BJ (cell line): ENCODE measurements around the gene LRRC2. TPM values are rescaled to one million over a fixed set of nuclear protein-coding genes. Genes with fewer than 3 reads are reported as not detected.

Experiments
- CTCF ChIA-PET: fragments of 350-600 bp; formaldehyde crosslinking; extraction: SDS; loops from one replicate; lab custom pipeline; 2021; ENCODE audit warnings: antibody characterized with exemption, inconsistent platforms; lab: Yijun Ruan, JAX
- POLR2A ChIA-PET: fragments of 300-600 bp; sonication (Branson Sonifier 250); formaldehyde crosslinking; extraction: SDS; loops from one replicate; lab custom pipeline; 2021; ENCODE audit warnings: antibody characterized with exemption; lab: Charles Lee
- DNase-seq: peaks from one replicate; pipeline ENCODE4 v3.0.0-alpha.2; 2011; ENCODE audit warnings: low read depth
- H3K27me3 ChIP-seq: 2 replicates; pipeline ENCODE4 v1.6.0; 2011; ENCODE audit warnings: low read length; ENCODE audit not compliant: control insufficient read depth, insufficient read depth
- H3K36me3 ChIP-seq: 2 replicates; pipeline ENCODE4 v1.5.1; 2011; ENCODE audit warnings: low read length; ENCODE audit not compliant: control insufficient read depth, insufficient read depth
- H3K4me3 ChIP-seq: 2 replicates; pipeline ENCODE4 v1.5.1; 2011; ENCODE audit warnings: low read depth, mild to moderate bottlenecking, control low read depth, low read length
- polyA plus RNA-seq: library from polyadenylated mRNA; depleted of rRNA; stranded (reverse); fragments of >200 nt; gene quantifications from 2 replicates; pipeline ENCODE4 v1.2.3, GENCODE V29; 2011
- TF ChIP-seq, protein P1 (sequence below): IDR thresholded peaks from 2 replicates; pipeline ENCODE4 v1.5.1; 2011; ENCODE audit warnings: low read depth, mild to moderate bottlenecking, control low read depth, inconsistent platforms, low read length, moderate library complexity; ENCODE audit not compliant: insufficient read depth

LRRC2 gene
- polyA plus RNA-seq, 1 experiment: 0.55 TPM

GRCh38 chr3:46576386-46576785, 10.3 kb upstream of the LRRC2 start:
- ChIA-PET CTCF (interaction anchor here (0.7 kb wide), 1 partner anchor 52 kb away, joined by 3 read pairs; no protein-coding TSS in a partner anchor), POLR2A (no interaction called here)
- H3K4me3 ChIP-seq: no peak overlapping the region
- H3K36me3 ChIP-seq: no peaks in the 10 kb centered on the region
- no peak for DNase-seq
- H3K27me3 ChIP-seq: peaks cover 5% of the 10 kb centered on the region
- TF ChIP-seq, protein P1, sequence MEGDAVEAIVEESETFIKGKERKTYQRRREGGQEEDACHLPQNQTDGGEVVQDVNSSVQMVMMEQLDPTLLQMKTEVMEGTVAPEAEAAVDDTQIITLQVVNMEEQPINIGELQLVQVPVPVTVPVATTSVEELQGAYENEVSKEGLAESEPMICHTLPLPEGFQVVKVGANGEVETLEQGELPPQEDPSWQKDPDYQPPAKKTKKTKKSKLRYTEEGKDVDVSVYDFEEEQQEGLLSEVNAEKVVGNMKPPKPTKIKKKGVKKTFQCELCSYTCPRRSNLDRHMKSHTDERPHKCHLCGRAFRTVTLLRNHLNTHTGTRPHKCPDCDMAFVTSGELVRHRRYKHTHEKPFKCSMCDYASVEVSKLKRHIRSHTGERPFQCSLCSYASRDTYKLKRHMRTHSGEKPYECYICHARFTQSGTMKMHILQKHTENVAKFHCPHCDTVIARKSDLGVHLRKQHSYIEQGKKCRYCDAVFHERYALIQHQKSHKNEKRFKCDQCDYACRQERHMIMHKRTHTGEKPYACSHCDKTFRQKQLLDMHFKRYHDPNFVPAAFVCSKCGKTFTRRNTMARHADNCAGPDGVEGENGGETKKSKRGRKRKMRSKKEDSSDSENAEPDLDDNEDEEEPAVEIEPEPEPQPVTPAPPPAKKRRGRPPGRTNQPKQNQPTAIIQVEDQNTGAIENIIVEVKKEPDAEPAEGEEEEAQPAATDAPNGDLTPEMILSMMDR: no peak

GRCh38 chr3:46575577-46576222, 9.6 kb upstream of the LRRC2 start:
- Histone ChIP-seq H3K4me3 (no peak overlapping the region), H3K27me3 (peaks cover 3% of the 10 kb centered on the region), H3K36me3 (no peaks in the 10 kb centered on the region)
- ChIA-PET CTCF (interaction anchor here (0.7 to 1.1 kb wide), 2 partner anchors 17 to 53 kb away, joined by 3 to 4 read pairs; no protein-coding TSS in a partner anchor), POLR2A (no interaction called here)
- TF ChIP-seq, protein P1: no peak
- no peak for DNase-seq

GRCh38 chr3:46574881-46575576, 8.9 kb upstream of the LRRC2 start:
- CTCF ChIA-PET: interaction anchor here (1.1 kb wide), 1 partner anchor 17 kb away, joined by 4 read pairs; no protein-coding TSS in a partner anchor
- no peak for DNase-seq
- Histone ChIP-seq H3K4me3 (no peak overlapping the region), H3K27me3 (peaks cover 2% of the 10 kb centered on the region; the same call in 1 of the 2 replicates), H3K36me3 (no peaks in the 10 kb centered on the region)
- TF ChIP-seq, protein P1: no peak
- POLR2A ChIA-PET: no interaction called here

GRCh38 chr3:46574243-46574646, 8.1 kb upstream of the LRRC2 start:
- Histone ChIP-seq H3K27me3 (peaks cover 2% of the 10 kb centered on the region; the same call in 1 of the 2 replicates), H3K36me3 (no peaks in the 10 kb centered on the region), H3K4me3 (no peak overlapping the region)
- ChIA-PET POLR2A (no interaction called here), CTCF (no interaction called here)
- TF ChIP-seq, protein P1: no peak
- no peak for DNase-seq

- POLR2A ChIA-PET: no interaction called here
Measured at GRCh38 chr3:46573701-46574100, 7.6 kb upstream of the LRRC2 start.

More at GRCh38 chr3:46573701-46574100, 7.6 kb upstream of the LRRC2 start:
- Histone ChIP-seq H3K4me3 (no peak overlapping the region), H3K36me3 (no peaks in the 10 kb centered on the region), H3K27me3 (peaks cover 2% of the 10 kb centered on the region; the same call in 1 of the 2 replicates)
- TF ChIP-seq, protein P1: no peak
- CTCF ChIA-PET: no interaction called here
- no peak for DNase-seq
